Stimulated activated CD8-positive, alpha-beta memory T cell treated with anti-CD3 and anti-CD28 coated beads, Interleukin-2, amount 100 ng/mL, for 1 hour (primary cell): Measurements from ENCODE around the gene TSPAN10.

Experiments
- DNase-seq, 2 donors: peaks; one replicate each; pipeline ENCODE4 v3.0.0-alpha.2; 2020; ENCODE audit warnings: low read depth in 2 of 2

TSPAN10 gene

DNA sequence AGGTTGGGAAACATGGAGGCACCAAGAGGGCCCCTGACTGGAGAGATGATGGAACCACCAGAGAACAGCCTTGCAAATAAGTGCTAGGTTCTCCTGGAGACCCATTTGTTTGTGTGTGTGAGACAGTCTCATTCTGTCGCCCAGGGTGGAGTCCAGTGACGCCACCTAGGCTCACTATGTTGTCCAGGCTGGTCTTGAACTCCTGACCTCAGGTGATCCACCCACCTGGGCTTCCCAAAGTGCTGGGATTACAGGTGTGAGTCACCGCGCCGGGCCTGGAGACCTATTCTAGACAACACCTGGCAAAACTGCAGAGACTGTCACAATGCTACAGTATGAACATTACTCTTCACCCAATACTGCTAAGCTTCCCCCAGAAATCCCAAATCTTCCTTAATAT is 1.6 kb upstream of the TSPAN10 start:
- DNase-seq, result no peak

DNA sequence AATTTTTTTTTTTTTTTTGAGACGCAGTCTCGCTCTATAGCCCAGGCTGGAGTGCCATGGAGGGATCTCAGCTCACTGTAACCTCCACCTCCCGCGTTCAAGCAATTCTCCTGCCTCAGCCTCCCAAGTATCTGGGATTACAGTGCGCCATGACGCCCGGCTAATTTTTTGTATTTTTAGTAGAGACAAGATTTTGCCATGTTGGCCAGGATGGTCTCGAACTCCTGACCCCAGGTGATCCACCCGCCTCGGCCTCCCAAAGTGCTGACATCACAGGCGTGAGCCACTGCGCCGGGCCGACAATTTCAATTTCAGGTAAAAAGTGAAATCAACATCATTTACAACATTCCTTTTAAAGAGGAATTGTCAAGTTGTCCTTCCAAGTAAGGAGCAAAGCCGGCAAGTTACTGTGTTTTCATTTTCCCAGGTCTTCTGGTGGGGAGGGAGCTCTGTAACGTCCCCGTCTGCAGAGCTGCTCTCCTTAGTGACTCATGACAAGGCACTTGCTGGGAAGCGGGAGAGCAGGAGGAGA is 957 bp upstream of the TSPAN10 start:
- no peak for DNase-seq

DNA sequence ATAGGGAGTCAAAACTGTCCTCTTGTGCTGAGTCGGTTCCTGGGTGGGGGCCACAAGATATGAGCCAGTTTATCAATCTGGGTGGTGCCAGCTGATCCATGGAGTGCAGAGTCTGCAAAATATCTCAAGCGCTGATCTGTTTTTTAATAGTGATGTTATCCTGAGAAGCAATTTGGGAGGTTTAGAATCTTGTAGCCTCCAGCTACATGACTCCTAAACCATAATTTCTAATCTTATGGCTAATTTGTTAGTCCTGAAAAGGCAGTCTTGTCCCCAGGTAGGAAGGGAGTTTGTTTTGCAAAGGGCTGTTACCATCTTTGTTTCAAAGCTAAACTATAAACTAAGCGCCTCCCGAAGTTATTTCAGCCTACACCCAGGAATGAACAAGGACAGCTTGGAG is 1.7 kb downstream of the TSPAN10 start:
- no peak for DNase-seq

DNA sequence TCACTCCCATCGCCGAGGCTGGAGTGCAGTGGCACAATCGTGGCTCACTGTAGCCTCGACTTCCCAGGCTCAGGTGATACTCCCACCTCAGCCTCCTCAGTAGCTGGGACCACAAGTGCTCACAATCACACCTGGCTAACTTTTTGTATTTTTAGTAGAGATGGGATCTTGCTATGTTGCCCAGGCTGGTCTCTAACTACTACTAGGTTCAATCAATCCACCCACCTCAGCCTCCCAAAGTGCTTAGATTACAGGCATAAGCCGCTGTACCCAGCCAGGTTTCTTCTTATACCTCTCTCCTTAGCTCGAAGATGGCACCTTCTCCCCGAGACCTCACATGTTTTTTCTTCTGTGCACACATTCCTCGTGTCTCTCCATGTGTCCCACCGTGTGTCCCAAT is 3.0 kb downstream of the TSPAN10 start:
- DNase-seq, result no peak

DNA sequence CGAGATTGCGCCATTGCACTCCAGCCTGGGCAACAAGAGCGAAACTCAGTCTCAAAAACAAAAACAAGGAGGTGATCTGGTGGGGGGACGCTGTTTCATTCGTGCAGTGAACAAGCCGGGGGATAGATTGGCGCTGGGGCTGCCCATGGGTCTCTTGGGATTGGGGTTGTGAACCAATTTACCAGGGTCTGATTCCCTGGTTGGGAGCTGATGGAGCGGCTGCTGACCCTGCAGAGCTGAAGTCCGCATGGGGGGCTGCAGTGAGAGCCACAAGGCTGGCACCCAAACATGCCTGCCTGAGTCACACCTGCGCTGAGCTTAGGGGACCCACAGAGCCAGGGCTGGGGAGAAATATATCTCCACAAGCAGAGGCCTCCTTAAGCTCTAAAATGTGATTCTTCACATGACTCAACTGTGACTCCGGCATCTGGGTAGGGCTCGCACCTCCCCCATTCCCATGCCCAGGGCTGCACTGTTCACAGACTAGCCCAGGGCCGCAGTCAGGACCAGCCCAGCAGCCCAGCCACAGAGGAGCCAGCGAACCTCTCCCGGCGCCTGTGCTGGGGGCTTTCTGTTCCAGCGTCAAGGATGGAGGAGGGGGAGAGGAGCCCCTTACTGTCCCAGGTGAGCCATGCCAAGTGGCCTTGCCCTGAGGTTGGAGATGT is 5.0 kb downstream of the TSPAN10 start:
- DNase-seq, result no peak

DNA sequence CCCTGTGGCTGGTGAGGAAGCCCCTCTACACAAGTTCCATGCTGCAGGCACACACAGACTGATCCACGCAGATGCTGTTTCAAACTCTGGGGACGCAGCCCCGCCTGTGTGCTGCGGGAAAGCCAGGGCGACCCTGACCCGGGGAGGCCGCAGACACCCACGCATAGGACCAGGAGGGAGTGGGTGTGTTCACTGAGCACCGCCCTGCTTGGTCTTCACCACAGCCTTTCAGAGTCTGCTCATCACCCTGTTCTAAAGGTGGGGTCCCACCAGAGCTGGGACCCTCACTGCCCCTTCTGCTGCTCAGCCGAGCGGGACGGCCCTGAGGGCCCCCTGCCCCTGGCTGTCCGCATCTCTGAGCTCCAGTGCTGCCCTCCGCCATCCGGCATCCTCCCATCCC is 7.5 kb downstream of the TSPAN10 start:
- DNase-seq, result no peak

DNA sequence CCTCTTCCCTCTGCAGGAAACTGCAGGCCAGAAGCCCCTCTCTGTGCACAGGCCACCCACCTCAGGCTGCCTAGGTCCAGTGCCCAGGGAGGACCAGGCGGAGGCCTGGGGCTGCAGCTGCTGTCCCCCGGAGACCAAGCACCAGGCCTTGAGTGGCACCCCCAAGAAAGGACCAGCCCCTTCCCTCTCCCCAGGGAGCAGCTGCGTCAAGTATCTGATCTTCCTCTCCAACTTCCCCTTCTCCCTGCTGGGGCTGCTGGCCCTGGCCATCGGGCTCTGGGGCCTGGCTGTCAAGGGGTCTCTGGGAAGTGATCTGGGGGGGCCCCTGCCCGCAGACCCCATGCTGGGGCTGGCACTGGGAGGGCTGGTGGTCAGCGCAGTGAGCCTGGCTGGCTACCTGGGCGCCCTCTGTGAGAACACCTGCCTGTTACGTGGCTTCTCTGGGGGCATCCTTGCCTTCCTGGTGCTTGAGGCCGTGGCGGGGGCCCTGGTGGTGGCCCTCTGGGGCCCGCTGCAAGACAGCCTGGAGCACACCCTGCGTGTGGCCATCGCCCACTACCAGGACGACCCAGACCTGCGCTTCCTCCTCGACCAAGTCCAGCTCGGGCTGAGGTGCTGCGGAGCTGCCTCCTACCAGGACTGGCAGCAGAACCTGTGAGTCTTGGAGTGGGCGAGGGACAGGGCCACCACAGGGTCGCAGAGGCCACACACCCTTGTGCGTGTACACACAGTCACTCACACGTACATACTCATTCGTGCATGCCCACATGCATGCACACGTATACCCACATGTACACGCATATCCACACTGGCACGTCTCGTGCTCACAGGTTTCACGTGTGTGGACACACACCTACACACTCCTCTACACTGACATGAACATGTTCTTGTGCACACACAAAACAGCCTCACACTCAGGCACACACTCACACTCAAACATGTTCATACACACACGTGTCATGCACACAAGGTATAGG is 8.3 kb downstream of the TSPAN10 start:
- DNase-seq, result no peak

DNA sequence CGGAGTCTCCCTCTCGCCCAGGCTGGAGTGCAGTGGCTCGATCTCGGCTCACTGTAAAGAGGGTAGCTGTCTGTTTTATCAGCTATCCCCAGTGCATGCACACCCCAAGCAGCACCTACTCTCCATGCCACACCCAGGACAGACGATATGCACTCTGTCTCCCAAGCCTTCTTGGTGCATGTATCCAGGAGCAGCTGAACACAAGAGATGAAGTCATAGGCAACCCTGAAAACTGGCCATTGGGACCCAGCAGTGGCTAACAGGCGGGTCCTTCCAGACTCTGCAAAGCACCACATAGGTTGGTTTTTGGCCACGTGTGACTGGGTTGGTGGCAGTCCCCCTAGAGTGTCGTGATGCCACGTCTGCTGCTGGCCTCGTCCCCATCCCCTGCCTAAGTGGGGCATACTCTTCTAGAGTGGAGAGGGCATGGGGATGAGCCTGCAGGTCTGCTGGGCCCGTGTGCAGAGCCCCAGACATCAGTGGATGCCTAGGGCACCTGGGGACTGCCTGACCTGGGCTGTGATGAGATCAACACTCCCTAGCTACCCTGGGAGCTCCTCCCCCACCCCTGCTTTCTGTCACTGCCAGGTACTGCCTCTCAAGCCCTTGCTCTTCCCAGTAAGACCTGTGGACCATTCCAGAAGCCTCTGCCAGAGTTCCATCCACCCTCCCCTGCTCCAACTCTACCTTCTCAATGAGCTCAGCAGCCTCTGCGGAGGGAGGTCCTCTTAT is 10.0 kb downstream of the TSPAN10 start:
- DNase-seq, result no peak

DNA sequence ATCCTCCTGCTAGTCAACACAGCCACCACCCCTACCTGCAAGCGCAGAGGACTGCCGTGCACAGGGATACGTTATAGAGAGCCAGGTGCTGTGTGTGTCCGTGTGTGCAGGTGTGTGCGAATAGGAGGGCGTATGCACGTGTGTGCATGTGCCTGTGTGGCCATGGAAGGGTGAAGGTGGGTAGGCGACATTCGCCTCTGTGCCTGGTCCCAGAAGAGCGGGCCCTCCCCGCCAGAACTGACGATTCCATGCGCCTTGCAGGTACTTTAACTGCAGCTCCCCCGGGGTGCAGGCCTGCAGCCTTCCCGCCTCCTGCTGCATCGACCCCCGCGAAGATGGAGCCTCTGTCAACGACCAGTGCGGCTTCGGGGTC is 10.6 kb downstream of the TSPAN10 start:
- DNase-seq, result no peak

DNA sequence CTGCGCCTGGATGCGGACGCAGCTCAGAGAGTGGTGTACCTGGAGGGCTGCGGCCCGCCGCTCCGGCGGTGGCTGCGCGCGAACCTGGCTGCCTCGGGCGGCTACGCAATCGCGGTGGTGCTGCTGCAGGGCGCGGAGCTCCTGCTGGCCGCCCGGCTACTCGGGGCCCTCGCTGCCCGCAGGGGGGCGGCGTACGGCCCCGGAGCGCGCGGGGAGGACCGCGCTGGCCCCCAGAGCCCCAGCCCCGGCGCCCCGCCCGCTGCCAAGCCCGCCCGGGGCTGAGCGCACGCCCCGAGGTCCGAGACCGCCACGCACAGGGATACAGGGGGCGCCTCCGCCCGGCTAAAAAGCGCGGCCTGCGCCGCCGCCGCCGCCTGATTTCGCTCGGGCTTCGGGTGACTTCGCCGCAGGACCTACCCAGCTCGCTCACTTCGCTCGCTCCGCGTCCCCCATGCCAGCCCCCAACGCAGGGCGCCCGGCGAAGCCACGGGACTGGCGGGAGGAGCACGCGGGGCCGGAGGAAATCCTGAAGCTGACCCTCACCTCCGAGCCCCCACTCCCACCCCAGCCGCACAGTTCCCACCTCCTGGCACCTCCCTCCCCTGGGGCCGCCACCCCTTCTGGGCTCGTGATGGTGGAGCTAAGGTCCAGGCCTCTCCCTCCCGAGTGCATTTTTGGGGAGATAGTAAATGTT is 11.2 kb downstream of the TSPAN10 start:
- DNase-seq, result no peak

DNA sequence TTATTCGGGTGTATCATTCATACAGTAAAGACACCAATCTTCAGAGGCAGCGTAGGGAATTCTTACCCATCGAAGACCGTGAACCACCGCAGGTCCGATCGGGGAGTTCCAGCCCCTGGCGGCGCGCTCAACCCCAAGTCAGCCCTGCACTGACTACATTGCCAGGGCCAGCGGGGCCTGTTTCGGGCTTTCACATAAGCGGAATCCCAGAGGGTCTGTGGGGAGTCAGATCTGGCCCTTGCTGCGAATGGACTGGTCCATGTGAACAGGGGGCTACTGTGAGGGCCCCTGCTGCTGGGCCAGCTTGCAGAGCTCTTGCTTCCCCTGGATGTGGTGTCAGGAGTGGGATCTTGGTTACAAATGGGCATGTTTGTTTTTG is 11.7 kb downstream of the TSPAN10 start:
- DNase-seq, result no peak

DNA sequence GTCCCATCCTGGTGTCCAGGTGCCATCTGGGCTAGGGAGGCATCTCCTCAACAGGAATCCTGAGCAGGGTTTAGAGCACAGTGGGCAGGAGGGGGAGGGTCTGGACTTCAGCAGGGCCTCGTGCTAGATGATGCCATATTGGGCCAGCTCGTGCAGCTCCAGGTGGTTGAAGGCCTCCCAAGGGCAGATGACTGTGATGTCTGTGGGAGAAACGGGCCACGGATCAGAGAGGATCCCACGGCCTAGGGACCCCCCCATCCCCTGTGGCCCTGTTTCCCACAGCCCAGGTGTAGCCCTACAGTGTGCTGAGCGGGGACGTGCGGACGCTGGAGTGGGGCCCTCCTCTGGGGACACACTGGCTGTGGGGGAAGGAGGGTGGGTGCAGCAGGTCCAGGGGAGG is 14.0 kb downstream of the TSPAN10 start:
- no peak for DNase-seq

DNA sequence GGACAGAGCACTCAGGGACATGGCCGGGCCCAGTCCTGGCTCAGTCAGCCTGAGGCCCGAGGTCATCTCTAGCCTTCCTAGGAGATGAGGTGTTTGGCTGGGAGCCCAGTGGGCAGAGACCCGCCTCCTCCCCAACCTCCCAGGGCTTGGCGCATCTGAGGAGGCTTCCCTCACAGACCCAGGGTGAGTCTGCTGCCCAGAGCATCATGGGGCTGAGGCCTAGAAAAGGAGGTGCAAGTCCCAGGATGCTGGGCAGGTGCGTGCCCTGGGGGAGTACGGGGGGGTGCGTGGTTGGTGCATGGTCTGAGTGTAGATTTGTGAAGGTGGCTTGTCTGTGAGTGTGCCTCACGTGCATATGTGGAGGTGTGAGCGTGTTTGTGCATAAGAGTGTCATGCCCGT is 14.7 kb downstream of the TSPAN10 start:
- no peak for DNase-seq

DNA sequence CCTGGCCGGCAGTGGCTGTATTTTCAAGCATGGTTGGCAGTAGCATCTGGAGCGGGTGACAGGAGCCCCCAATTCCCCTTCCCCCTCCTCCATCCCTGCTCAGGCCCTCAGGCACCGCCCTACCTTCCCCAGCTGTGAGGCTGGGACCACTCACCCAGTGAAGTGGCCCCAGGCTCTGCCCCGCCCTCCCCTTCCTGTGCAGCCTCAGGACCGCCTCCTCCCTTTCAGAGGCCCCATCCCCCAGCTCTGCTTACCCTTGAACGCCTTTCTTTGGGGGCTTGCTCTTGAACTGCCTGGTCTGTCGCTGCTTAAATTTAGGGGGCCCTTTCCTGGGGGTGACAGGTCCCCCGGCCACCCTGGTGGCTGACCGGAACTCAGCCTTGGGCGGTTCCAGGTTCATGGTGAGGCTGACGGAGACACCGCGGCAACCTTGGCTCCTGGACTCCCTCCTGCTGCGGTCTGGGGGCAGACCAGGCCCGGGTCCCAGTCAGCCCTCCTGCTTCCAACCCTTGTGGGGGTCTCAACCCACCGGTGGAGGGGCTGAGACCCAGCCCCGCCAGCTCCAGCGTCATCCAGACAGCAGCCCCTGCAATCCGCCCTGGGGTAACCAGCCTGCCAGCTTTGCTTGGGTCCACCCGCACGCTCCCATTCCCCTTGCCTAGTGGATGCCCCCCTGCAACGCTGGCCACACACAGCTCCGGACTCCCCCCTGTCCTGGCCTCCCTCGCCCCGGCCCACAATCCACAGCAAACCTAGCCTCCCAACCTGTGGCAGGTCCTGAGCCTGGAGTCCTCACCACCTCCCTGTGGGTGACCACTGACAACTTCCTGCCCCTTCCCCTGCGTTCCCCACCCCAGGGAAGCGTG is 16.1 kb downstream of the TSPAN10 start:
- DNase-seq, result no peak

DNA sequence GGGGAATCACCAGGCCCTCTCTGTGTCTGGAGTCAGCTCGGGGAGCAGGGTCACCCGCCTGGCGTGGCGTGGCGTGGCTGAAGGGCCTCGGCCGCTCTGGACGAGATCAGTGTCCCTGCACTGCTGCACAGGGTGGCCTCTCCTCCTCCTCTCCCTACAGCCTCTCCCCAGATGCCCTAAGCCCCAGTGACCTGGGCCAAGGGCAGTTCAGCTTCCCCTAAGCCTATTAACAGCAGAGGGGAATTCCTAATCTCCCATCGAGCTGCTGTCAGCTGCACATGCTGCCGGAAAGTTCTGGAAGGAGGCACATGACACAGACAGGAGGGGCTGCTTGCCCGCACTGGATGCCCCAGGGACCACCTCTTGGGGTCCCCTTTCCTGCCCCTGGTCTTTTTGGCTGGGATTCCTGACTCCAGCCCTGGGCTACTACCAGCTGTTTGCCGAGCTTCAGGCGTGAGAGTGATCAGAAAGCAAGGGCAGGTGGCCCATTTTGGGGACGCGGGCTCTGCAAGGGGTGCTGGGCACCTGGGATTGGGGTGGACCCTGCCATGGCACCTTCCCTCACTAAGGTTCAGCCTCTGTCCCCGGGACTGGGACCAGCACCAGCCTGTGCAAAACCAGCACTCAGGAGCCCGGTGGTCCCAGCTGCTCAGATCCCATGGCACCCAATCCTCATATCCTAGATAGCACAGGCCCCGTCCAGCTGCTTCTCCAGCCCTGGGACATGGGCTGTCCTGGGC is 18.6 kb downstream of the TSPAN10 start:
- no peak for DNase-seq

DNA sequence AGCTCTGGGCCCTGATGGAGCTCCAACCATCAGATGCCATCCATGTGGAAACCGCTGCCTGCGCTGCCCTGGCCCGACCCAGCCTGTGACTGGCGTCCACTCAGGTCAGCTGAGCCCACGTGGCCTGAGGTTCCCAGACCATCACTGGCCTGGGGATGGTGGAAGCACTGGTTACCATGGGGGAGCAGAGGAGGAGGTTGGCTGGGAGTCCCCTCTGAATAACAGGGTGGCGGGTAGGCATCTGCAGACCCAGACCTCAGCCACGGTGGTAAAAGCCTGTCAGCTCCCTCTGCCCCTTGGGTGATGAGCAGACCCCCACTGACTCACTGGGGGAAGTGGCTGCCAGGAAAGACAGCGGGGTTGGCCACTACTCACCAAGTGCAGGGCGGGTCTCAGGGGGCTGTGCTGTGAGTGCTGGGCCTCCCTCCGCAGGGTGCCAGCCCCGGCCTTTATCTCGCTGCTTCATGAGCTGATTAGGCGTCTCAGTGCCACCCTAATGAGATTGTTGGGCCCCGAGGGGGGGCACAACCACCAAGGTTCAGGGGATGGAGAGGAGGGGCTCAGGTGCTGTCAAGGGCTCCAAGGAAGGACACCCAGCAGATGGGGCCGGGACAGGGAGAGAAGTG is 19.2 kb downstream of the TSPAN10 start, which contains the start of gene PDE6G:
Gene PDE6G (minus strand): TSS at position 425 of the 626 bp plus-strand sequence. CDS start 3,237 bp downstream, outside the sequence.
- no peak for DNase-seq

DNA sequence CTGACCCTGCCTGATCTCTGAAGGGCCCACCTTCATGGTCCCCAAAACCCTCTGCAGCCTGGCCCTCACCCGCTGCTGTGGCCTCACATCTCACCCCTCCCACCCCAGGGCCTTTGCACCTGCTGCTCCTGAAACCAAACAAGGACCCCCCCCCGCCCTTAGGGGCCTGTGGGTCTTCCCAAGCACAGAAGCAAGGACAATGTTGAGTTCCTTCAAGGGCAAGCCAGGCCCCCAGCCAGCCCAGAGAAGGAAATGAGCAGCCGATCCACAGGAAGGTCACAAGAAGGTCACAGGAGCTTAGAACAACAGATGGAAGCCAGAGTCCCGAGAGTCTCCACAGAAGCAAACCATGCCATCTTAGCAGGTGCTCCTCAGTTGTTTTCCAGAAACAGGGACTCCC is 19.8 kb downstream of the TSPAN10 start:
- no peak for DNase-seq

DNA sequence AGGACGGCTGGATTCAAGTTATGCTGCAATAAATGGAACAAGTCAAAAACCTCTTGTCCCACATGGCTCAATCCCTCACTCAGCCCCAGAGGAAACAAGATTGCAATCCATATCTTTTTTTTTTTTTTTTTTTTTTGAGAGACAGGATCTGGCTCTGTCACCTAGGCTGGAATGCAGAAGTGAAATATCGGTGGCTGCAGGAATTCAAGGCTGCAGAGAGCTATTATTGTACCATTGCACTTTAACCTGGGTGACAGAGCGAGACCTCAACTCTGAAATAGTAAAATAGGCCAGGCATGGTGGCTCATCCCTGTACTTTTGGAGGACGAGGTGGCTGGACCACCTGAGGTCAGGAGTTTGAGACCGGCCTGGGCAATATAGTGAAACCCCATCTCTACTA is 22.0 kb downstream of the TSPAN10 start:
- no peak for DNase-seq

DNA sequence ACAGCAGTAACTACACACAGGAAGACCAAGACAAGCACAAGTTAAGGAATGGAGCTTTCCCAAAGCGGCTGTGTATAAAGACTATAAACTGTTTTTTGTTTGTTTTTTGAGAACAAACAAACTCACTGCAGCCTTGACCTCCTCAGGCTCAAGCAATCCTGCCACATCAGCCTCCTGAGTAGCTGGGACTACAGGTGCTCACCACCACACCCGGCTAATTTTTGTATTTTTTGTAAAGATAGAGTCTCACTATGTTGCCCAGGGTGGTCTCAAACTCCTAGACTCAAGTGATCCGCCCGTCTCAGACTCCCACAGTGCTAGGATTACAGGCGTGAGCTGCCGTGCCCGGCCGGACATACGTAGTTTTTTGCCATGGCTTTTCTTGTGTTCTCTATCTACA is 23.4 kb downstream of the TSPAN10 start:
- no peak for DNase-seq
